IPS-18a (cell line): Measurements from ENCODE around the gene ZBTB9.

ENCODE experiments used
- H3K27ac ChIP-seq: one replicate; pipeline ENCODE4 v1.5.1; 2013; ENCODE audit warnings: low read length
- H3K27me3 ChIP-seq: one replicate; pipeline ENCODE4 v1.6.1; 2013; ENCODE audit warnings: mild to moderate bottlenecking, low read length; ENCODE audit not compliant: control insufficient read depth, insufficient read depth
- H3K36me3 ChIP-seq: one replicate; pipeline ENCODE4 v1.6.1; 2013; ENCODE audit warnings: low read depth, low read length; ENCODE audit not compliant: control insufficient read depth
- H3K4me1 ChIP-seq: one replicate; pipeline ENCODE4 v1.6.1; 2013; ENCODE audit warnings: low read depth, low read length; ENCODE audit not compliant: control insufficient read depth
- H3K4me3 ChIP-seq: one replicate; pipeline ENCODE4 v1.5.1; 2013; ENCODE audit warnings: low read length
- H3K9ac ChIP-seq: one replicate; pipeline ENCODE4 v1.6.1; 2013; ENCODE audit warnings: mild to moderate bottlenecking, low read length, moderate library complexity
- H3K9me3 ChIP-seq: one replicate; pipeline ENCODE4 v1.6.1; 2013; ENCODE audit warnings: low read depth, low read length; ENCODE audit not compliant: control insufficient read depth

Gene ZBTB9

GRCh38 chr6:33413241-33414120 lies 40.9 kb upstream of the ZBTB9 start:
- no peak overlapping the region for H3K27ac ChIP-seq
- no peaks in the 10 kb centered on the region for H3K9me3 ChIP-seq
- H3K9ac ChIP-seq = no peak overlapping the region
- H3K4me1 ChIP-seq = peaks cover 13% of the 10 kb centered on the region
- H3K36me3 ChIP-seq = peaks cover 32% of the 10 kb centered on the region
- no peaks in the 10 kb centered on the region for H3K27me3 ChIP-seq
- H3K4me3 ChIP-seq = no peak overlapping the region

DNA sequence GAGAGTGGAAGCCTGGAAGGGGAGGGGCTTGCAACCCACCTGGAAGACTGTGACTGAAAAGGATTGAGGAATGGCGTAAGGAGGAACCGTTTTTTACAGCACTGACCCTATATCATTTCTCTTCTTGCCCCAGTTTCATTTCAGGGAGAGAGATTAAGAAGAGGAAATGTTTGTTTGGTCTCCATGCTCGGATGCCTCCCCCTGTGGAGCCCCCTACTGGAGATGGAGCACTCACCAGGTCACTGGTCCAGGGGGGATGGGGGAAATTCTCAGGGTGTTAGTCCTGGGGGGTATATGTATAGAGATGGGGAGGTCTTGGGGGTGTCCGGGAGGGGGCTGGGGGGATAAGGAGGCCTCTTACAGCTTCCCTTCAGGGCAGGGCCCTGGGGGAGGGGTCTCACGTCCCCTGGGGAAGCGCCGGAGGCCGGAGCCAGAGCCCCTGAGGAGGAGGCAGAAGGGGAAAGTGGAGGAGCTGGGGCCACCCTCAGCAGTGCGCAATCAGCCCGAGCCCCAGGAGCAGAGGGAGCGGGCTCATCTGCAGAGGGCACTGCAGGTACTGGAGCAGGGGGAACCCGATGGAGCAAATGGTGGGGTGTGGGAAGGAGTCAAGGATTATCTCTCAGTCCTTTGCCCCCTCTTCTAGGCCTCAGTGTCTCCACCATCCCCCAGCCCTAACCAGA lies 39.6 kb upstream of the ZBTB9 start:
- no peak overlapping the region for H3K4me3 ChIP-seq
- H3K27me3 ChIP-seq = no peaks in the 10 kb centered on the region
- H3K9ac ChIP-seq = no peak overlapping the region
- H3K9me3 ChIP-seq = no peaks in the 10 kb centered on the region
- H3K27ac ChIP-seq = no peak overlapping the region
- H3K36me3 ChIP-seq = peaks cover 32% of the 10 kb centered on the region
- H3K4me1 ChIP-seq = peaks cover 22% of the 10 kb centered on the region

DNA sequence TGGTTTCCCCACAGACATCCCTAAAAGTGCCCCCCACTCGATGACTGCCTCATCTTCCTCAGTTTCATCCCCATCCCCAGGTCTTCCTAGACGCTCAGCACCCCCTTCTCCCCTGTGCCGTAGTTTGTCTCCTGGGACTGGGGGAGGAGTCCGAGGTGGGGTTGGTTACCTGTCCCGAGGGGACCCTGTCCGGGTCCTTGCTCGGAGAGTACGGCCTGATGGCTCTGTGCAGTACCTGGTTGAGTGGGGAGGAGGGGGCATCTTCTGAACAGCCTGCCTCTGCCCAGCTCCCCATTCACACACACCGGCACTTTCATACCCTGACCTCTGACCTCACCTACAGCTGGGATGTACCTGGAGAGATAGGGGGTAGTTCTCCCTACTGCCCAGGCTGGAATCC lies 38.5 kb upstream of the ZBTB9 start:
- H3K9ac ChIP-seq = no peak overlapping the region
- no peak overlapping the region for H3K27ac ChIP-seq
- H3K36me3 ChIP-seq = peaks cover 32% of the 10 kb centered on the region
- peak overlapping the region; percentile 92 for H3K4me3 ChIP-seq
- H3K27me3 ChIP-seq = no peaks in the 10 kb centered on the region
- no peaks in the 10 kb centered on the region for H3K9me3 ChIP-seq
- H3K4me1 ChIP-seq = peaks cover 23% of the 10 kb centered on the region

DNA sequence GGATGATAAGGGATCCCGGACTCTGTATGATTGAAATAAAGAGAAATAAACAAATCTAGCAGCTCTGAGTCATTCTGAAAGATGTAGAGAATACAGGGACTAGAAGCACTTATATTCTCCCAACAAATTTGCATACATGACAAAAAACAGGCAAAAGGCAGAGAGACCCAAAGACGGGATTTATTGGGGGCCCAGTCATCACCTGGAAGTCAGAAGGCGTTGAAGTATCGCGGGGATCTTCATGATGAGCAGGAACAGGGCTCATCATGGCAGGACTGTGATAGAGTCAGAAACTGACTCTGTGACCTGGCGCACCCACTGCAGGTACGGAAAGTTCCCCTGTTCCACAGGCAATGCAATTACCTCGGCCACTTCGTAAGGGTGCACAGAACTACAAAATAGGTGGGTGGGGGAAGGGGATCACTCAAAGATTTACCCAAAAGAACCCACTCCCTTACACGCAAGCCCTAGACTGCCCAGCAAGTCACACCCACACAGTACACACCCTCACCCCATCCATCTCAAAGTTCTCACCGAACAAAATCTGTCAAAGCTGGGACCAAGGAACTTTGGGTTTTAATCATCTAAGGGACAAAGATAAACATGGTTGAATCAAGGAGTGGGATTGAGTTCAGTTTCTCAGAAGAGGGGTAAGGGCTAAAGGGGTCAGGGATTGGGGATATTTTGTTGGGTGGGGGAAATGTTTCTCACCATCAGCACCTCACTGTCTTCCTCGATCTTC lies 37.8 kb upstream of the ZBTB9 start:
- H3K36me3 ChIP-seq = peaks cover 32% of the 10 kb centered on the region
- no peak overlapping the region for H3K27ac ChIP-seq
- H3K27me3 ChIP-seq = no peaks in the 10 kb centered on the region
- H3K9me3 ChIP-seq = no peaks in the 10 kb centered on the region
- peaks cover 30% of the 10 kb centered on the region for H3K4me1 ChIP-seq
- peak overlapping the region; percentile 90 for H3K9ac ChIP-seq
- peak overlapping the region; percentile 92 for H3K4me3 ChIP-seq

GRCh38 chr6:33417128-33417902 lies 37.1 kb upstream of the ZBTB9 start:
- peak overlapping the region; percentile 69 for H3K27ac ChIP-seq
- peak overlapping the region; percentile 90 for H3K9ac ChIP-seq
- peak overlapping the region; percentile 92 for H3K4me3 ChIP-seq
- no peaks in the 10 kb centered on the region for H3K9me3 ChIP-seq
- H3K36me3 ChIP-seq = peaks cover 31% of the 10 kb centered on the region
- no peaks in the 10 kb centered on the region for H3K27me3 ChIP-seq
- H3K4me1 ChIP-seq = peaks cover 30% of the 10 kb centered on the region

GRCh38 chr6:33417903-33418689 lies 36.3 kb upstream of the ZBTB9 start, which contains the start of gene CUTA:
Gene CUTA, minus strand, starts transcription at chr6:33418107. Its CDS starts 107 bp downstream, at chr6:33418000.
- Histone ChIP-seq H3K9ac (peak within 1 kb of the TSS; percentile 90), H3K27me3 (no peaks in the 10 kb centered on the region), H3K4me1 (peaks cover 30% of the 10 kb centered on the region), H3K4me3 (peak within 1 kb of the TSS; percentile 92), H3K27ac (peak within 1 kb of the TSS; percentile 78), H3K36me3 (peaks cover 28% of the 10 kb centered on the region), H3K9me3 (no peaks in the 10 kb centered on the region)

- H3K9ac ChIP-seq = peak overlapping the region; percentile 58
- no peaks in the 10 kb centered on the region for H3K27me3 ChIP-seq
- H3K4me1 ChIP-seq = peaks cover 30% of the 10 kb centered on the region
- no peaks in the 10 kb centered on the region for H3K9me3 ChIP-seq
- H3K4me3 ChIP-seq = peak overlapping the region; percentile 92
- peak overlapping the region; percentile 78 for H3K27ac ChIP-seq
- H3K36me3 ChIP-seq = peaks cover 26% of the 10 kb centered on the region
Measured at GRCh38 chr6:33418690-33419291, 35.6 kb upstream of the ZBTB9 start.

GRCh38 chr6:33419580-33420490 lies 34.5 kb upstream of the ZBTB9 start, which contains the start of gene SYNGAP1:
Gene SYNGAP1, plus strand, starts transcription at chr6:33420065. Its CDS starts 200 bp downstream, at chr6:33420265.
- Histone ChIP-seq H3K4me3 (peak within 1 kb of the TSS; percentile 92), H3K4me1 (peaks cover 36% of the 10 kb centered on the region), H3K27ac (peak within 1 kb of the TSS; percentile 60), H3K36me3 (peaks cover 27% of the 10 kb centered on the region), H3K9ac (peak within 1 kb of the TSS; percentile 61), H3K27me3 (no peaks in the 10 kb centered on the region), H3K9me3 (no peaks in the 10 kb centered on the region)

GRCh38 chr6:33420491-33421343 lies 33.7 kb upstream of the ZBTB9 start:
- peak overlapping the region; percentile 61 for H3K9ac ChIP-seq
- peak overlapping the region; percentile 78 for H3K4me3 ChIP-seq
- H3K27ac ChIP-seq = peak overlapping the region; percentile 55
- H3K27me3 ChIP-seq = no peaks in the 10 kb centered on the region
- H3K9me3 ChIP-seq = no peaks in the 10 kb centered on the region
- H3K4me1 ChIP-seq = peaks cover 38% of the 10 kb centered on the region
- H3K36me3 ChIP-seq = peaks cover 18% of the 10 kb centered on the region
